Fibroblast of villous mesenchyme (primary cell): Measurements from ENCODE around the gene DHRSX. TPM values are rescaled to one million over a fixed set of nuclear protein-coding genes. Genes with fewer than 3 reads are reported as not detected.
A peak's percentile ranks its signal among the peaks of the same experiment; 100 is the strongest.
"Not testable (repeated sequence)": the region's sequence is repeated elsewhere in the genome, so short reads cannot be mapped to it uniquely, and the experiment has no call there.

Experiments
- DNase-seq: peaks from one replicate; pipeline ENCODE4 v3.0.0-alpha.2; 2010; ENCODE audit warnings: low read depth
- H3K4me3 ChIP-seq: 2 replicates; pipeline ENCODE4 v1.5.1; 2011; ENCODE audit warnings: low read depth, mild to moderate bottlenecking, low read length
- CTCF ChIP-seq: IDR thresholded peaks from 2 replicates; pipeline ENCODE4 v1.5.1; 2012; ENCODE audit warnings: low read depth, mild to moderate bottlenecking, low read length; ENCODE audit not compliant: insufficient read depth
- total RNA-seq: library from RNA; depleted of rRNA; stranded (reverse); fragments of >200 nt; gene quantifications from 2 replicates; pipeline ENCODE4 v1.2.3, GENCODE V29; 2012

The DHRSX gene
- total RNA-seq, 1 donor = 24.6 TPM

- H3K4me3 ChIP-seq = no peak overlapping the region
- peak; percentile 39 for DNase-seq
- no peak for TF ChIP-seq CTCF
These were observed 126.7 kb downstream of the DHRSX start for GRCh38 chrX:2374086-2374485.

GRCh38 chrX:2373615-2374014 lies 127.2 kb downstream of the DHRSX start:
- no peak for TF ChIP-seq CTCF
- no peak overlapping the region for H3K4me3 ChIP-seq
- DNase-seq = no peak

GRCh38 chrX:2371026-2371711 lies 129.6 kb downstream of the DHRSX start:
- peak; percentile 28 for DNase-seq
- no peak overlapping the region for H3K4me3 ChIP-seq

GRCh38 chrX:2370456-2370855 lies 130.3 kb downstream of the DHRSX start:
- no peak for DNase-seq
- no peak overlapping the region for H3K4me3 ChIP-seq
- TF ChIP-seq CTCF = no peak

More at GRCh38 chrX:2371026-2371711, 129.6 kb downstream of the DHRSX start:
- no peak for TF ChIP-seq CTCF

GRCh38 chrX:2369206-2369605 lies 131.6 kb downstream of the DHRSX start:
- no peak overlapping the region for H3K4me3 ChIP-seq
- no peak for DNase-seq

GRCh38 chrX:2360731-2361130 lies 140.0 kb downstream of the DHRSX start:
- DNase-seq = no peak
- H3K4me3 ChIP-seq = no peak overlapping the region
- TF ChIP-seq CTCF = no peak

More at GRCh38 chrX:2369206-2369605, 131.6 kb downstream of the DHRSX start:
- no peak for TF ChIP-seq CTCF

- not testable (repeated sequence) for H3K4me3 ChIP-seq, DNase-seq
These were observed 141.3 kb downstream of the DHRSX start for GRCh38 chrX:2359522-2359921.
